Left renal cortex interstitium (tissue), 4 donors: ENCODE measurements around the gene RANGRF. TPM values are rescaled to one million over a fixed set of nuclear protein-coding genes. Genes with fewer than 3 reads are reported as not detected.

ENCODE experiments used
- DNase-seq, 4 donors: peaks; one replicate each; pipeline ENCODE4 v3.0.0-alpha.2; 2013; ENCODE audit warnings: low read depth in 4 of 4, low spot score in 2 of 4, missing footprints in 1 of 4
- polyA plus RNA-seq, 4 donors: library from polyadenylated mRNA; unstranded; fragments of 120-200 nt; gene quantifications; one replicate each; pipeline ENCODE4 v1.2.1, GENCODE V29; 2013; ENCODE audit not compliant: insufficient read length in 4 of 4

RANGRF gene
- polyA plus RNA-seq, 4 donors, result 27.8 to 36.7 (median 31.5) TPM

- DNase-seq, result no peak
Observed at GRCh38 chr17:8312726-8313600, 24.5 kb downstream of the RANGRF start.

DNA sequence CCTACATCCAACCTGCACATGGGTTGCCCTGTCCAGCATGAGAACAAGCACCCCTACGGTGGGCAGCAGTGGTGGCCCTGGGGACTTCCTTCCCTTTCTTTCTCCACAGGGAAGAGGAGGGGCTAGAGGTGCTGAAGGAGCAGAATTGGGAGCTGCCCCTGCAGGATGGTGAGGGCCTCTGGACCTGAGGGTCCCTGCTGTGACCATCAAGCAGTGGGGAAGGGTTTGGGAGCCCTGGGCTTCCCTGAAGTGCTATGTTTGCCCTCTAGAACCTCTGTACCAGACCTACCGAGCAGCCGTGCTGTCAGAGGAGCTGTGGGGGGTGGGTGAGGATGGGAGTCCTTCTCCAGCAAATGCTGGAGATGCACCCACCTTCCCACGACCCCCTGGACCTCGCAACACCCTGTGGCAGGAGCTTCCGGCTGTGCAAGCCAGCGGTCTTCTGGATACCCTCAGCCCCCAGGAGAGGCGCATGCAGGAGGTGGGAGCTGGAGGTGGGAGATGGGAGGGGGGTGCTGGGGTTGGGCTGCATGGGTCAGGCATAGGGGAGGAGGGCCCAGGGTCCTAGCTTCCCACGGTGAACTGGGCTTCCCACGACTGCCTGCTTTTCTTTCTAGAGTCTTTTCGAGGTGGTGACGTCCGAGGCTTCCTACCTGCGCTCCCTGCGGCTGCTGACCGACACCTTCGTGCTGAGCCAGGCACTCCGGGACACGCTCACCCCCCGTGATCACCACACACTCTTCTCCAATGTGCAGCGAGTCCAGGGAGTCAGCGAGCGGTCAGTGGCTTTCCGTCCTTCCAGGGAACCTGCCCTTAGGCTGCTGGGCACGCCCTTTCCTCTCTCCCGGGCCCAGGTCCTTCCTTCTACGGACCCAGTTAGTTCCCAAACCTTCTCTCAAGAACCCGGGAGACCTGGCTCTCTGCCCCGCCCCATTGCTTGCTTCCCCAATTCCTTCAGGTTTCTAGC, 26.6 kb downstream of the RANGRF start:
- no peak for DNase-seq

DNA sequence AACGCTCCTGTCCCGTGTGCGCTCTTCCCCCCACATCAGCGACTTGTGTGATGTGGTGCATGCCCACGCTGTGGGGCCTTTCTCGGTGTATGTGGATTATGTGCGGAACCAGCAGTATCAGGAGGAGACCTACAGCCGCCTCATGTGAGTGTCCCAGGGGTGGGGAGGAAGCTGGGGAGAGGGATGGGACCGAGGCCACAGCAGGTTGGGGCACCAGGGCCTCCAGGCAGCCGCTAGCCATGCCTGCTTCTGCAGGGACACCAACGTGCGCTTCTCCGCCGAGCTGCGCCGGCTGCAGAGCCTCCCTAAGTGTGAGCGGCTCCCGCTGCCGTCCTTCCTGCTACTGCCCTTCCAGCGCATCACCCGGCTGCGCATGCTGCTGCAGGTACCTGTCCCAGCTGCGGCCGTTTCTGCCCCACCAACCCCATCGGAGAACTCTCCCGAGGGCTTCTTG, 27.3 kb downstream of the RANGRF start:
- DNase-seq, result no peak

- no peak for DNase-seq
Observed at GRCh38 chr17:8318010-8318935, 29.8 kb downstream of the RANGRF start.

GRCh38 chr17:8320262-8320661, 31.8 kb downstream of the RANGRF start:
- no peak for DNase-seq

GRCh38 chr17:8320990-8321389, 32.5 kb downstream of the RANGRF start:
- DNase-seq, result no peak

DNA sequence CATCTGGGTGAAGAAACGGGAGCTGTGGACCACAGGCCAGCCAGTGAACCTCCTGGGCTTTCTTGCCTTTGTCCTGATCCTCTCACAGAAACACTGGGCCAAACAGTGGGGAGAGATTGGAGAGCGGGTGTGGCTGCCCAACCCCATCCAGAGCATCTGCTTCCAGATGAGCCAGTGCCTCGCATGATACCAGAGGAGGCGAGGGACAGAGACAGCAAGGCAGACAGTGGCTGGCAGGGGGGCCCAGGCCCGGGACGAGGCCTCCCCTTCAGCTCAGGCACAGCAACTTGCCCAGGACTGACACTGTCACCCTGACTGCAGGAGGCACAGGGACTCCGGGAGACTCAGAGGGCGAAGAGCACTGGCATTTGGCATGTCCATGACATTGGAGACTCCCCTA, 33.6 kb downstream of the RANGRF start:
- DNase-seq, result no peak

- no peak for DNase-seq
Observed at GRCh38 chr17:8324132-8324531, 35.7 kb downstream of the RANGRF start.

DNA sequence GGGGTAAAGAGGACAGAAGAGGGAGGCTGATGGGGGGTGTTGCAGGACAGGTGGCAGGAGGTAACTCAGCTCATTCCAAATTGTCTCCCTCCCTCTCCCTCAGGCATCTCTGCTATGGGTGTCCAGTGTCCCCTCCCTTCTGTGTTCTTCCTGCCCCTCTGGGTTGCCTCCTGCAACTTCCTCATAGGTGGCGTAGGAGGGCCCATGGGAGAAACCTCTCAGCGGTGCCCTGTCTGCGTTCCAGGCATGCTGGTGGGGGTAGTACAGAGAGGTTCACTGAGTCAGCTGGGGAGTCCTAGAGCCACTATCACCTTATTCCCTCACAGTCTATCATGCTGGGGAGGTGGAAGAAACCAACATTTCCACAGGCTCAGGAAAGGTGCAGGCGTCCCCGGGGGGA, 36.5 kb downstream of the RANGRF start:
- DNase-seq, result no peak

- DNase-seq, result peak in 2 of 4 donors; percentile 34 to 63
Observed at GRCh38 chr17:8326511-8327302, 38.2 kb downstream of the RANGRF start.

DNA sequence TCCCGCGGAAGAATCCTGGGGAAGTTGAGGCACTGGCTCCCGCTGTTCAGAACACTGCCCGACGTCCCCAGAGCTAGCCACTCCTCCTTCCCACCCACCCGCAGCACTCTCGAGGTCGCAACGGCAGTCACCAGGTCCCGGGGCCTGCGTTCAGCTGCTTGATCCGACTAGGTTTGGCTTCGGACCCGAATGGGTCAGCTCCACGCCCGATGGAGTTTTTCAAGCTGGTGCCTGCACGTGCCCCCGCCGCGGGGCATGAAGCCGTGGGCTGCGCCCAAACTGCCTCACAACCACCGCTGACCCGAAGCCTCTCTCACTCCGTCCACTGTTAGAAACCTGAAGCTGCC, 38.8 kb downstream of the RANGRF start:
- DNase-seq, result no peak

DNA sequence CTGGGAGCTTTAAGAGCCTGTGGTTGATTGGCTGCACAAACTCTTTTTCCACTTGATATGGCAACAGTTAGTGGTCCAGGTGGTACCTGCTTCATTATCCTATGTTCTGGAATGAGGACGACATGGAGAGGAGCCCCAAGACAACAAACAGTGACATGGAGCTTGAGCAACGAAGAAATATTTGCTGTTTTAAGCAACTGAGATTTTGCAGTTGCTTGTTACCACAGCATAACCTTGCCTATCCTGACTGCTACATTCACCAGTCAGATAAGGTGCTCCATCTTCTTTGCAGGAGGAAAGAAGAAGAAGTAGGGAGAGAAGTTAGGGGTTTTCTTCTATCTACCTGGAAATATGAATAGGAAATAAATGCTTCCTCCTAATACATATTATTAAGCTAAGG, 43.7 kb downstream of the RANGRF start:
- no peak for DNase-seq

DNA sequence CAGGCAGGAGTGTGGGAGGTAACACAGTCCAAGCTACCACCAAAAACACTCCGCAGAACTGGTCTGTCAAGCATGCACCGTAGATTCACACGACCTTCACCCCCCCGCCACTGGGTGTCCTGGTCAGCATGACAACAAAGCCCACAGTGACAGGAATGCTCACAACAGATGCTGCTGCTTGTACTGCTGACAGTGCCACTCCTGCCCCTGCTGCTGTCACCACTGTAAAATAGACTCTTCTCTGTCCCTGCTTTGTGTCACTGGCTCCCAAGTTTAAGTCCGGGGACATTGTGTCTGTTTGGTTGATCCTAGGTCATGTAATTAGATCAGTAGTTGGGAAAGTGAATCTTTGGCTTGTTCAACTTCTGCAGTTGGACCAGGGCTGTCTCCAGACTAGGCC, 44.2 kb downstream of the RANGRF start:
- DNase-seq, result no peak

GRCh38 chr17:8333281-8333680, 44.8 kb downstream of the RANGRF start:
- DNase-seq, result no peak

GRCh38 chr17:8337802-8338752, 49.6 kb downstream of the RANGRF start:
- DNase-seq, result no peak

DNA sequence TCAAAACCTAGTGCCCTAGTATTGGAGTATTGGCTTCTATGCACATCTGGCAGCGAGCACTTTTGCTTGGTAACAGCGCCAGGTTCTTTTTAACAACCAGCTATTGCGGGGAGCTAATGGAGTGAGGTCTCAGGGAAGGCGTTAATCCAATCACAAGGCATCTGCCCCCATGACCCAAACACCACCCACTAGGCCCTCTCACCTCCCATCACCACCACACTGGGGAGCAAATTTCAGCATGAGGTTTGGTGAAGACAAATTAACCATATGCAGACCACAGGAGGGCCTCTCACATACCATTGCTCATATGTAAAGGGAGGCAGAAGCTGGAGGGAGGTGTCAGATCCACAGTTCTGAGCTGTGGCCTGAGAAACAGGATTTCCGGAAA, 50.3 kb downstream of the RANGRF start:
- DNase-seq, result no peak

DNA sequence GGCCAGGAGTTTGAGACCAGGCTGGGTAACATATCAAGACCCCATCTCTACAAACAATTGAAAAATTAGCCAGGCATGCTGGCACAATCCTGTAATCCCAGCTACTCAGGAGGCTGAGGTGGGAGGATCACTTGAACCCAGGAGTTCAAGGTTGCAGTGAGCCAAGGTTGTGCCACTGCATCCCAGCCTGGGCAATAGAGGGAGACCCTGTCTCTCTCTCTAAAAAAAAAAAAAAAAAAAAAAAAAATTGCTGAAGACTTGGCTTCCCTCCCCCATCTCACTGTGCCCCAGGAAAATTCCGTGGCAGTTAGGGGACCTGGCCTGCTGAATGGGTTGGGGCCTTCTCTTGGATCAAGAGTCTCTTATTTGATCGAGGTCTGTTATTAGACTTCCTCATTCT, 51.1 kb downstream of the RANGRF start, which contains the start of gene ODF4:
Gene ODF4 (plus strand): TSS at position 301 of the 400 bp plus-strand sequence. CDS start 212 bp downstream, outside the sequence.
- DNase-seq, result no peak
